Brain microvascular endothelial cell (primary cell): ENCODE results near the gene TTBK1.

Experiments used
- DNase-seq: peaks from one replicate; pipeline ENCODE4 v3.0.0-alpha.2; 2020
- H3K27ac ChIP-seq: fragments of 250-450 bp; sonication (Bioruptor Pico); 2 replicates; pipeline ENCODE4 v1.5.1; 2020; ENCODE audit warnings: mild to moderate bottlenecking, moderate library complexity
- H3K27me3 ChIP-seq: fragments of 250-450 bp; sonication (Bioruptor Pico); replicated peaks from 2 replicates; pipeline ENCODE4 v1.5.1; 2020; ENCODE audit warnings: mild to moderate bottlenecking
- H3K36me3 ChIP-seq: fragments of 250-450 bp; sonication (Bioruptor Pico); replicated peaks from 2 replicates; pipeline ENCODE4 v1.5.1; 2020; ENCODE audit warnings: mild to moderate bottlenecking
- H3K4me3 ChIP-seq: 2 replicates; pipeline ENCODE4 v1.5.1; 2011; ENCODE audit warnings: low read depth, mild to moderate bottlenecking, control low read depth, low read length, moderate library complexity
- in situ Hi-C: cut with HindIII; loops from 2 replicates; pipeline ENCODE4 v1.10.0; 2017; ENCODE audit warnings: low sequenced_read_pairs, low pct_ligation_motif_present
- TF ChIP-seq, protein P1 (sequence below): IDR thresholded peaks from 2 replicates; pipeline ENCODE4 v1.5.1; 2011; ENCODE audit warnings: low read depth, mild to moderate bottlenecking, moderate library complexity, low read length, control low read depth, inconsistent platforms; ENCODE audit errors: missing control alignments

Gene TTBK1

GRCh38 chr6:43242908-43243663 lies at the start of gene TTBK1:
TSS of gene TTBK1 (plus strand) at chr6:43243481. CDS start at chr6:43246661, 3,180 bp downstream.
- DNase-seq: no peak
- in situ Hi-C loops: no loop called here
- TF ChIP-seq, protein P1, sequence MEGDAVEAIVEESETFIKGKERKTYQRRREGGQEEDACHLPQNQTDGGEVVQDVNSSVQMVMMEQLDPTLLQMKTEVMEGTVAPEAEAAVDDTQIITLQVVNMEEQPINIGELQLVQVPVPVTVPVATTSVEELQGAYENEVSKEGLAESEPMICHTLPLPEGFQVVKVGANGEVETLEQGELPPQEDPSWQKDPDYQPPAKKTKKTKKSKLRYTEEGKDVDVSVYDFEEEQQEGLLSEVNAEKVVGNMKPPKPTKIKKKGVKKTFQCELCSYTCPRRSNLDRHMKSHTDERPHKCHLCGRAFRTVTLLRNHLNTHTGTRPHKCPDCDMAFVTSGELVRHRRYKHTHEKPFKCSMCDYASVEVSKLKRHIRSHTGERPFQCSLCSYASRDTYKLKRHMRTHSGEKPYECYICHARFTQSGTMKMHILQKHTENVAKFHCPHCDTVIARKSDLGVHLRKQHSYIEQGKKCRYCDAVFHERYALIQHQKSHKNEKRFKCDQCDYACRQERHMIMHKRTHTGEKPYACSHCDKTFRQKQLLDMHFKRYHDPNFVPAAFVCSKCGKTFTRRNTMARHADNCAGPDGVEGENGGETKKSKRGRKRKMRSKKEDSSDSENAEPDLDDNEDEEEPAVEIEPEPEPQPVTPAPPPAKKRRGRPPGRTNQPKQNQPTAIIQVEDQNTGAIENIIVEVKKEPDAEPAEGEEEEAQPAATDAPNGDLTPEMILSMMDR: no peak
- Histone ChIP-seq H3K27ac (no peak within 1 kb of the TSS), H3K4me3 (no peak within 1 kb of the TSS), H3K27me3 (peaks cover 54% of the 10 kb centered on the region), H3K36me3 (no peaks in the 10 kb centered on the region)

DNA sequence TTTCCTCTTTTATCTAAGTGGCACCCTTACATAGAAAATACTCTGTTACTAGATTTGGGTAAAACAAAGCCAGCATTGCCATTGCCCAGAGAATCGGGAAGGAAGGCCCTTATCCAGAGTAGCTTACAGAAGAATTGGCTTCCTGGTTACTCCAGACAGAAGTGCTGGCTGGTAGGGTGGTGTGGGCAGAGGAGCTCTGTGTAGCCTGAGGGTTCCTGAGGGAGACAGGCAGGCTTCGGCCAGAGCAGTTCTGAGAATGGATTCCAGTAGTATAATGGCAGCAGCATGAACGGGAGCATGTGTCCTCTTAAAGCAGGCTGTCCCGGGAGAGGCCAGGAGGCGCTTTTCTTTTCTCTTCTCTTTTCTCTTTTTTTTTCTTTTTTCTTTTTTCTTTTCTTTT lies 49.4 kb upstream of the TTBK1 start:
- no peak for DNase-seq
- in situ Hi-C loops: no loop called here

DNA sequence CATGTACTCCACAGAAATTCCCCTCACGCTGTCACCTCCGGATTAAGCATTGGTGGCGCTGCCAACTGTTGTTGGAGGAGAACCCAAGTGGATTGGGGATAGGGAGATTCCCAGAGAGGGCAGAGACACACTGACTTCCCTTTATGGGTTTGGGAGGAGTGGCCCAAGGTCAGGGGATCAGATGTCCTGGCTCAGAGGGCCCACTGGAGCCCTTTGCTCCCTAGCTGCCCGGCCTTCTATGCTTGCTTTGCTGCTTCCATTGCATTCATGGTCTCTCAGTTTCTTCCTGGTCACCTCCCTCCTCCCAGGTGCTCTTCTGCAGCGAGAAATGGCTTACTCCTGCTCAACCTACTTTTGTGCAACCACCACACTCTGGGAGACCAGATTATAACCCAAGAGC lies 46.9 kb upstream of the TTBK1 start:
- DNase-seq: no peak
- TF ChIP-seq, protein P1: no peak
- in situ Hi-C loops: no loop called here
- Histone ChIP-seq H3K36me3 (peaks cover 14% of the 10 kb centered on the region), H3K27me3 (no peaks in the 10 kb centered on the region), H3K27ac (no peak overlapping the region), H3K4me3 (no peak overlapping the region)

More for the DNA sequence above, 49.4 kb upstream of the TTBK1 start:
- Histone ChIP-seq H3K4me3 (no peak overlapping the region), H3K27ac (no peak overlapping the region), H3K36me3 (peaks cover 4% of the 10 kb centered on the region), H3K27me3 (no peaks in the 10 kb centered on the region)
- TF ChIP-seq, protein P1: no peak

DNA sequence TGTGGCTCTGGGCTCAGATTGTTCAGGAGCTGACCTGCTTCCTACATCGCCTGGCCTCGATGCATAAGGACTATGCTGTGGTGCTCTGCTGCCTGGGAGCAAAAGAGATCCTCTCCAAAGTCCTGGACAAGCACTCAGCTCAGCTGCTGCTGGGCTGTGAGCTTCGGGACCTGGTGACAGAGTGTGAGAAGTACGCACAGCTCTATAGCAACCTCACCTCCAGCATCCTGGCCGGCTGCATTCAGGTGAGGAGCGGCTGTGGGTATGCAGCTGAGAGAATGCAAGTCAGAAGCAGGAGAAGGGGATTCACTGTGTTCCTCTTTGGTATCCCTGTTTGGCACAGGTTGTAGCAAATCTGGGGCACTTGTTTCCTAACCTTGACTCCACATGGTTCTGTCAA lies 43.4 kb upstream of the TTBK1 start:
- Histone ChIP-seq H3K36me3 (peaks cover 14% of the 10 kb centered on the region), H3K27ac (no peak overlapping the region), H3K27me3 (no peaks in the 10 kb centered on the region), H3K4me3 (no peak overlapping the region)
- DNase-seq: no peak
- in situ Hi-C loops: no loop called here
- TF ChIP-seq, protein P1: no peak

DNA sequence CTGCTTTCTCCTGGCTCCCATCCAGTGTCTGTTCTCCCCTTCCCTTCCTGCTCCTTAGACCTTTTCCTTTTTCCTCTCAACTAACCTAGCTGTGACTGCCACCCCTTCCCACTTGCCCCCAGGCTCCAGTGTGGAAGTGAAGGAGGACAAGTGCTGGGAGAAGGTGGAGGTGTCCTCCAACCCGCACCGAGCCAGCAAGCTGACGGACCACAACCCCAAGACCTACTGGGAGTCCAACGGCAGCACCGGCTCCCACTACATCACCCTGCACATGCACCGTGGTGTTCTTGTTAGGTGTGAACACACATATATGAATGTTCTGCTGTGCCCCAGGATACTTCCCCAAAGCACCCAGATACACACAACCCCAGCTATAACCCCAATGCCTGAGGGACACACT lies 42.7 kb upstream of the TTBK1 start:
- H3K36me3 ChIP-seq: peaks cover 10% of the 10 kb centered on the region
- TF ChIP-seq, protein P1: no peak
- H3K27me3 ChIP-seq: no peaks in the 10 kb centered on the region
- H3K27ac ChIP-seq: no peak overlapping the region
- in situ Hi-C loops: no loop called here
- no peak overlapping the region for H3K4me3 ChIP-seq
- no peak for DNase-seq

DNA sequence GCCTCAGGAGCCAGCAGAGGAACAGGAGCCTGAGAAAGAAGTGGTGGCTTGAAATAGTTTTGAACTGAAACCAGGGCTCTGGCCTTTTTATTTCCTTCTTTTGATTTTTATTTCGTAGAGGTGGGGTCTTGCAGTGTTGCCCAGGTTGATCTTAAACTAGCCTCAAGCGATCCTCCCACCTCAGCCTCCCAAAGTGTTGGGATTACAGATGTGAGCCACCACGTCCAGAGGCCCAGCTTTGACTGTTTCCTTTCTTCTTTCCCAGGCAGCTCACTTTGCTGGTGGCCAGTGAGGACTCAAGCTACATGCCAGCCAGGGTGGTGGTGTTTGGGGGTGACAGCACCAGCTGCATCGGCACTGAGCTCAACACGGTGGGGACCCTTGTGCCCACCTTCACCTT lies 40.8 kb upstream of the TTBK1 start:
- no peak overlapping the region for H3K4me3 ChIP-seq
- TF ChIP-seq, protein P1: no peak
- DNase-seq: no peak
- H3K36me3 ChIP-seq: peaks cover 10% of the 10 kb centered on the region
- no peaks in the 10 kb centered on the region for H3K27me3 ChIP-seq
- in situ Hi-C loops: no loop called here
- H3K27ac ChIP-seq: no peak overlapping the region
